AG09319 (cell line): ENCODE data around the gene MRPS35.
A peak's percentile ranks its signal among the peaks of the same experiment; 100 is the strongest.

Source experiments
- DNase-seq: peaks from one replicate; pipeline ENCODE4 v3.0.0-alpha.2; 2010; ENCODE audit warnings: low read depth; ENCODE audit errors: extremely low read depth
- TF ChIP-seq, protein P1 (sequence below): IDR thresholded peaks from 2 replicates; pipeline ENCODE4 v1.5.1; 2011; ENCODE audit warnings: low read depth, mild to moderate bottlenecking, inconsistent platforms, low read length, moderate library complexity

The MRPS35 gene

DNA sequence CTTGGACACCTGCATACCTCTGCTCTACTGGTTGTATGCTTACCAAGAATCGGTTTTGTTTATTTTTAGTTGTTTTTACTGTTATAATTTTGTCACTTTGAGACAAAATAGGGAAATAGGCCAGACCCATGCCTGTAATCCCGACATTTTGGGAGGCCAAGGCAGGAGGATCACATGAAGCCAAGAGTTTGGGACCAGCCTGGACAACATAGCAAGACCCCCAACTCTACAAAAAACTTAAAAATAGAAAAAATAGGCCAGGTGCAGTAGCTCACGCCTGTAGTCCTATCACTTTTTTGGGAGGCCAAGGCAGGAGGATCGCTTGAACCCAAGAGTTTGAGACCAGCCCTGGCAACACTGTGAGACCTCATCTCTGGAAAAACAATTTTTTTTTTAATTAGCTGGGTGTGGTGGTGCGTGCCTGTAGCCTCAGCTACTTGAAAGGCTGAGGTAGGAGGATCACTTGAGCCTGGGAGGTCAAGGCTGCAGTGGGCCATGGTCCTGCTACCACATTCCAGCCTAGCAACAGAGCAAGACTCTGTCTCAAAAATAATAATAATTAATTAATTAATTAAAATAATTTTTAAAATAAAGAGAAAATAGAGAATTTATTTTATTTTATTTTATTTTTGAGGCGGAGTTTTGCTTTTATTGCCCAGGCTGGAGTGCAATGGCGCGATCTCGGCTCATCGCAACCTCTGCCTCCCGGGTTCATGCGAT, 1.3 kb upstream of the MRPS35 start:
- TF ChIP-seq, protein P1, sequence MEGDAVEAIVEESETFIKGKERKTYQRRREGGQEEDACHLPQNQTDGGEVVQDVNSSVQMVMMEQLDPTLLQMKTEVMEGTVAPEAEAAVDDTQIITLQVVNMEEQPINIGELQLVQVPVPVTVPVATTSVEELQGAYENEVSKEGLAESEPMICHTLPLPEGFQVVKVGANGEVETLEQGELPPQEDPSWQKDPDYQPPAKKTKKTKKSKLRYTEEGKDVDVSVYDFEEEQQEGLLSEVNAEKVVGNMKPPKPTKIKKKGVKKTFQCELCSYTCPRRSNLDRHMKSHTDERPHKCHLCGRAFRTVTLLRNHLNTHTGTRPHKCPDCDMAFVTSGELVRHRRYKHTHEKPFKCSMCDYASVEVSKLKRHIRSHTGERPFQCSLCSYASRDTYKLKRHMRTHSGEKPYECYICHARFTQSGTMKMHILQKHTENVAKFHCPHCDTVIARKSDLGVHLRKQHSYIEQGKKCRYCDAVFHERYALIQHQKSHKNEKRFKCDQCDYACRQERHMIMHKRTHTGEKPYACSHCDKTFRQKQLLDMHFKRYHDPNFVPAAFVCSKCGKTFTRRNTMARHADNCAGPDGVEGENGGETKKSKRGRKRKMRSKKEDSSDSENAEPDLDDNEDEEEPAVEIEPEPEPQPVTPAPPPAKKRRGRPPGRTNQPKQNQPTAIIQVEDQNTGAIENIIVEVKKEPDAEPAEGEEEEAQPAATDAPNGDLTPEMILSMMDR: no peak

DNA sequence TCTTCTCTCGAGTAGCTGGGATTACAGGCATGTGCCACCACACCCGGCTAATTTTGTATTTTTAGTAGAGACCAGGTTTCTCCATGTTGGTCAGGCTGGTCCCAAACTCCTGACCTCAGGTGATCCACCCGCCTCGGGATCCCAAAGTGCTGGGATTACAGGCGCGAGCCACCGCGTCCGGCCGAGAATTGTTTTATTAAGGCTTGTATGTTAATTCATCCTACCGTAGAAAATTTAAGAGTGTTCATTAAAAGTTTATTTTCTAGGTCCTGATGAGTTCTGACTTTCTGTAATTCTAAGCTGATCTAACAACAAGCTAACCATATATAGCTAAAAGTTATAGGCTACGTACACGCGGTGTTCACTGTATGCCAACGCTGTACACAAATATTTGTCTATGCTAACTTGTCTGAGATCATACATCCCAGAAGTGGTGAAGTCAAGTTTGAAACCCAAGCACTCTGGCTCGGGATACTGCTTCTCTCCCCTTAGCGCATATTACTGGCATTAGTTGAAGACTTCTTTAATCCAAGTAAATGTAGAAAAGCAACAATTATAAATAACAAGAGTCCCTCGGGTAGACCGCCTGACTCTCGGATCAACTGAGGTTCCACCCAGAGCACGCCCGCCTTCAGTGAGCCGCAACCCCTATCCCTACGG, 570 bp upstream of the MRPS35 start:
- TF ChIP-seq, protein P1: no peak

More for the DNA sequence above, 1.3 kb upstream of the MRPS35 start:
- no peak for DNase-seq

DNA sequence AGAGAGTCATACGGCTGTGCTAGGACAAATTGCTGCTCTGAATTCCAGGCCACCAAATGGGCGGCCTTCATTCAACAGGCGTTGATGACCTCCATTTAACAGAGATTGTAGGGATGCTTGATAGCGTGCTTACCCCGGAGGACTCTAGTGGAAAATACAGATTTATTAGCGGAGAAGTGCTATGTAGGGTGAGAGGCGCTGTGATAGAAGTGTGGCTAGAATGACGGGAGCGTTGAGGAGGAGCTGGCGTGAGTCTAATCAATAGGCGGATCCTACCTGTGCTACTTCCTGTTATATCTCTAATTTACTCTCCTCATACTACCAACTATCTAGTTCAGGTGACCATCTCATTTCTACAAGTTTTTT, 668 bp downstream of the MRPS35 start:
- TF ChIP-seq, protein P1: no peak
- DNase-seq: no peak

More for the DNA sequence above, 570 bp upstream of the MRPS35 start:
- no peak for DNase-seq

DNA sequence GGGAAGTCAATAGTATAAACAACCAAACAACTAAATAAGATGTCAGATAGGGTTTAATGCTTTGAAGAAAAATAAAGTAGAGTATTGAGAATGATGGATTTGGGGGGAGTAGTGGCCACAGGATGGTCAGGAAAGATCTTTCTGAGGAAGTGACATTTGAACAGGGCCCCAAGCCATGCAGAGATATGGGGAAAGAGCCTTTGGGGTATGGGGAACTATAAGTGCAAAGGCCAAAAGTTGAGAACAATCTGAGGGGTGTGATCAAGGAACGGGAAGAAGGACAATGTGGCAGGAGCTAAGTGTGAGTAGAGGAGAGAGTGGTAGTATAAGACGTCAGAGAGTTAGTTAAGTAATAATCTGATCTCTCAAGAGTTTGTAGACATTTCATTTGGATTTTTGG, 1.3 kb downstream of the MRPS35 start:
- no peak for DNase-seq
- TF ChIP-seq, protein P1: no peak

DNA sequence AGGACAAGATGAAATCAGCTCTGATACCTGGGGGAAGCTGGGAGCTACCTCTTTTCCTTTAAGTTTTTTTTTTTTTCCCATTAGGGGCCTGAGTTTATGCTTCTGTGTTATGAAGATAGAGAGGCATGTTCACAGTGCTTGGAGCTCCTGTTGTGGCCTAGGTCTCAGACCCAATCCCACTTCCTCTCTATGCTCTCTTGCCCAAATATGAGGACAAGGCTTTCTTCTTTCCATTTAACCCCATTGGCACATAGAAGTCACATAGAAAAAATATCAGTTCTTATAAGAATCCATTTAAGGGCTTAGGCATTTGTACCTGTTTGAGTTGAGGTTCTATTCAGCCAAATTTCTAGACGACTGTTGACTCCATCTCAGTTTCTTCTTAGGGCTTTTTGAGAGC, 12.6 kb downstream of the MRPS35 start:
- TF ChIP-seq, protein P1: no peak
- DNase-seq: no peak

DNA sequence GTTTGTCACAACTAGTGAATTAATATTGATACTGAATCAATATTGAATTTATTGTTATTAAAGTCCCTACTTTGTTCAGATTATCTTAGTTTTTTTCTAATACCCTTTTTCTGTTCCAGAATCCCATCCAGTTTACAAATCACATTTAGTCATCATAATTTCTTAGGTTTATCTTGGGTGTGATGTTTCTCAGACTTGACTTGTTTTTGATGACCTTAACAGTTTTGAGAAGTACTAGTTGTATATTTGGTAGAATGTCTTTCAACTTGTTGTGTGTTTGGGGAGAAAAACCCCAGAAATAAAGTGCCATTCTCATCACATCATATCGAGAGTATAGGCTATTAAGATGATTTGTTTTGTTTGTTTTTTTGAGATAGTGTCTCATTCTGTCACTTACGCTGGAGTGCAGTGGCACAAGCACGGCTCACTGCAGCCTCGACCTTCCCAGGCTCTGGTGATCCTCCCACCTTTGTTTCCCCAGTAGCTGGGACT, 19.5 kb downstream of the MRPS35 start:
- TF ChIP-seq, protein P1: no peak
- DNase-seq: no peak

DNA sequence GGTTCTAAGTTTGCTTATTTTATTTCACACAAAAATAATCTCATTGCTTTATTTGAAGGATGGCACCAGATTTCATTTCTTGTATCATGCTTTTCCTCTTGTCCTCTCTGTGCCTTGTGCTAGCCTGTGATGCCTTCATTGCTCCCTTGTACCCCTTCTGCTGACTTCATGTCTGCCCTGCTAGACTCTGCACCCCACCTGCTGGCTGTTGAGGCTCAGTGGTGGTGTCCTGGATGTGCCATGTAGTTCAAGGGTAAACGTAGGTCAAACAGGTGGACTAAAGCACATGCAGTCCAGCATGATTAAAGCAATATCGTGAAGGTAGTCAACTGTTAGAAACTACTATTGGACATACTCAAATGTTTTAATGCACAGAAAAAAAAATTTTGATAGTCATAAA, 21.6 kb downstream of the MRPS35 start:
- no peak for DNase-seq

More for the DNA sequence above, 21.6 kb downstream of the MRPS35 start:
- TF ChIP-seq, protein P1: peak; percentile 12
